Tongue (tissue), 2 donors: ENCODE measurements around the gene ATP13A1. TPM values are rescaled to one million over a fixed set of nuclear protein-coding genes. Genes with fewer than 3 reads are reported as not detected.
"Not testable (repeated sequence)": the region's sequence is repeated elsewhere in the genome, so short reads cannot be mapped to it uniquely, and the experiment has no call there.

ENCODE experiments used
- DNase-seq: peaks from one replicate; pipeline ENCODE4 v3.0.0-alpha.2; 2015
- total RNA-seq: library from RNA; depleted of rRNA; stranded (reverse); fragments of >200 nt; gene quantifications from one replicate; pipeline ENCODE4 v1.2.3, GENCODE V29; 2014

Gene ATP13A1
- 172 TPM for total RNA-seq

GRCh38 chr19:19663256-19664120, at the start of gene ATP13A1:
Gene ATP13A1, minus strand, starts transcription at chr19:19663676. Its CDS starts 10 bp downstream, at chr19:19663666.
- peak; percentile 98 for DNase-seq

- no peak for DNase-seq
Observed at GRCh38 chr19:19711934-19712828, 48.7 kb upstream of the ATP13A1 start.

- DNase-seq: no peak
Observed at GRCh38 chr19:19711306-19711933, 47.9 kb upstream of the ATP13A1 start.

GRCh38 chr19:19710506-19710905, 47.0 kb upstream of the ATP13A1 start:
- no peak for DNase-seq

- no peak for DNase-seq
Observed at GRCh38 chr19:19704836-19705235, 41.4 kb upstream of the ATP13A1 start.

GRCh38 chr19:19700493-19700892, 37.0 kb upstream of the ATP13A1 start:
- not testable (repeated sequence) for DNase-seq

- DNase-seq: no peak
Observed at GRCh38 chr19:19697589-19697988, 34.1 kb upstream of the ATP13A1 start.

- no peak for DNase-seq
Observed at GRCh38 chr19:19696386-19696785, 32.9 kb upstream of the ATP13A1 start.

GRCh38 chr19:19691683-19692082, 28.2 kb upstream of the ATP13A1 start:
- DNase-seq: no peak

GRCh38 chr19:19689023-19689422, 25.5 kb upstream of the ATP13A1 start:
- not testable (repeated sequence) for DNase-seq

GRCh38 chr19:19687090-19687489, 23.6 kb upstream of the ATP13A1 start:
- no peak for DNase-seq

GRCh38 chr19:19686580-19686979, 23.1 kb upstream of the ATP13A1 start:
- DNase-seq: no peak

GRCh38 chr19:19686119-19686518, 22.6 kb upstream of the ATP13A1 start:
- not testable (repeated sequence) for DNase-seq

- no peak for DNase-seq
Observed at GRCh38 chr19:19679176-19680073, 15.9 kb upstream of the ATP13A1 start.

- DNase-seq: no peak
Observed at GRCh38 chr19:19677579-19677978, 14.1 kb upstream of the ATP13A1 start.

GRCh38 chr19:19674315-19674714, 10.8 kb upstream of the ATP13A1 start:
- DNase-seq: no peak

GRCh38 chr19:19672816-19673215, 9.3 kb upstream of the ATP13A1 start:
- no peak for DNase-seq

GRCh38 chr19:19670070-19670551, 6.6 kb upstream of the ATP13A1 start:
- DNase-seq: no peak

GRCh38 chr19:19668230-19669012, 4.9 kb upstream of the ATP13A1 start, which contains the start of gene ZNF101:
Gene ZNF101, plus strand, starts transcription at chr19:19668839. Its CDS starts 125 bp downstream, at chr19:19668964.
- peak; percentile 96 for DNase-seq

GRCh38 chr19:19665420-19665948, 2.0 kb upstream of the ATP13A1 start:
- DNase-seq: not testable (repeated sequence)
